Thymus (tissue), 11 donors: ENCODE results near the gene DOCK11. TPM values are rescaled to one million over a fixed set of nuclear protein-coding genes. Genes with fewer than 3 reads are reported as not detected.
"Not testable (repeated sequence)": the region's sequence is repeated elsewhere in the genome, so short reads cannot be mapped to it uniquely, and the experiment has no call there.

Experiments used
- DNase-seq, 9 donors: peaks; one replicate each; pipeline ENCODE4 v3.0.0-alpha.2; 2013; ENCODE audit warnings: low spot score in 9 of 9, low read depth in 6 of 9, missing footprints in 1 of 9
- H3K27ac ChIP-seq, 2 donors: one replicate each; pipeline ENCODE4 v1.5.1; 2013; ENCODE audit warnings: control low read depth in 1 of 2, low read depth in 1 of 2, low read length in 1 of 2, mild to moderate bottlenecking in 1 of 2, moderate library complexity in 1 of 2
- H3K27me3 ChIP-seq, 2 donors: one replicate each; pipeline ENCODE4 v1.5.1; 2013; ENCODE audit warnings: low read length in 1 of 2; ENCODE audit not compliant: control insufficient read depth in 2 of 2, insufficient read depth in 1 of 2
- H3K36me3 ChIP-seq, 2 donors: one replicate each; pipeline ENCODE4 v1.5.1; 2013; ENCODE audit warnings: low read length in 1 of 2, mild to moderate bottlenecking in 1 of 2, moderate library complexity in 1 of 2; ENCODE audit not compliant: control insufficient read depth in 2 of 2, insufficient read depth in 2 of 2
- H3K4me1 ChIP-seq, 2 donors: one replicate each; pipeline ENCODE4 v1.5.1; 2013; ENCODE audit warnings: low read length in 2 of 2; ENCODE audit not compliant: control insufficient read depth in 2 of 2, insufficient read depth in 2 of 2
- H3K4me3 ChIP-seq, 2 donors: one replicate each; pipeline ENCODE4 v1.5.1; 2013; ENCODE audit warnings: low read length in 2 of 2, control low read depth in 1 of 2, mild to moderate bottlenecking in 1 of 2
- H3K9me3 ChIP-seq, 2 donors: one replicate each; pipeline ENCODE4 v1.5.1; 2013; ENCODE audit warnings: low read length in 1 of 2, mild to moderate bottlenecking in 1 of 2; ENCODE audit not compliant: control insufficient read depth in 2 of 2, insufficient read depth in 1 of 2
- WGBS: extraction: QIAGEN DNeasy Blood & Tissue Kit; methylation state at CpG from one replicate; pipeline ENCODE4 v1.1.7; 2013; 5-methylcytosine and 5-hydroxymethylcytosine counted together
- polyA plus RNA-seq: library from polyadenylated mRNA; stranded (reverse); fragments of 200-250 nt; gene quantifications from one replicate; pipeline ENCODE4 v1.2.3, GENCODE V29; 2013
- total RNA-seq: library from RNA; stranded (reverse); fragments of 120-200 nt; gene quantifications from one replicate; pipeline ENCODE4 v1.2.4, GENCODE V29; 2013
- donor health status: healthy.

DOCK11 gene
- total and polyA plus RNA-seq, 2 donors = 47.8 to 49.9 TPM

GRCh38 chrX:118729042-118729652 is 233.5 kb downstream of the DOCK11 start:
- Histone ChIP-seq H3K27ac (no peak overlapping the region), H3K27me3 (peaks cover 4 to 40% of the 10 kb centered on the region in 2 donors), H3K4me1 (no peaks in the 10 kb centered on the region), H3K4me3 (no peak overlapping the region), H3K36me3 (no peaks in the 10 kb centered on the region), H3K9me3 (no peaks in the 10 kb centered on the region)
- 93% methylated on average over 3 of the region's 3 CpGs for WGBS
- no peak for DNase-seq

- peaks cover 4 to 39% of the 10 kb centered on the region in 2 donors for H3K27me3 ChIP-seq
- H3K4me3 ChIP-seq = no peak overlapping the region
- no peak overlapping the region for H3K27ac ChIP-seq
- no peaks in the 10 kb centered on the region for H3K4me1 ChIP-seq
- H3K9me3 ChIP-seq = no peaks in the 10 kb centered on the region
- no peaks in the 10 kb centered on the region for H3K36me3 ChIP-seq
- WGBS = 92% methylated on average over 4 of the region's 4 CpGs
- no peak for DNase-seq
Measured at GRCh38 chrX:118730500-118731247, 235.1 kb downstream of the DOCK11 start.

- not testable (repeated sequence) for H3K4me1 ChIP-seq, H3K9me3 ChIP-seq, H3K4me3 ChIP-seq, DNase-seq, H3K36me3 ChIP-seq, H3K27ac ChIP-seq
- 95% methylated on average over 3 of the region's 3 CpGs for WGBS
- H3K27me3 ChIP-seq = peaks cover 0 to 25% of the 10 kb centered on the region in 2 donors
Measured at GRCh38 chrX:118732551-118732950, 236.9 kb downstream of the DOCK11 start.

- no peak overlapping the region for H3K4me3 ChIP-seq
- WGBS = 94% methylated on average over 2 of the region's 2 CpGs
- no peaks in the 10 kb centered on the region for H3K36me3 ChIP-seq
- no peaks in the 10 kb centered on the region for H3K4me1 ChIP-seq
- H3K27ac ChIP-seq = no peak overlapping the region
- DNase-seq = no peak
- H3K9me3 ChIP-seq = no peaks in the 10 kb centered on the region
- H3K27me3 ChIP-seq = peaks cover 0 to 6% of the 10 kb centered on the region in 2 donors
Measured at GRCh38 chrX:118734909-118735308, 239.3 kb downstream of the DOCK11 start.

Other genes with a start within 250 kb of the DOCK11 start
- gene WDR44, start 149.7 kb upstream of the DOCK11 start, total RNA-seq = 12.6 TPM
- gene WDR44, start 149.7 kb upstream of the DOCK11 start, polyA plus RNA-seq = 8.8 TPM
- 14.4 TPM for gene IL13RA1, start 231.8 kb downstream of the DOCK11 start, total RNA-seq
- 38.5 TPM for gene IL13RA1, start 231.8 kb downstream of the DOCK11 start, polyA plus RNA-seq